ENCODE data around the gene PDGFA. TPM values are rescaled to one million over a fixed set of nuclear protein-coding genes. Genes with fewer than 3 reads are reported as not detected.

PDGFA gene
- total RNA-seq, 3 donors from 2014 or later (not counting 1 experiment from before 2014, with no cell fraction given) = 0.86 to 2.0 (median 1.5) TPM

- peak overlapping the region in 1 of 2 donors; percentile 94 for H3K27ac Mint-ChIP-seq
- DNase-seq (no peak), ATAC-seq (no peak)
- H3K36me3 Mint-ChIP-seq = no peaks in the 10 kb centered on the region
- WGBS (ENCODE audit: insufficient coverage) = 93% methylated on average over 17 of the region's 17 CpGs
- Histone ChIP-seq H3K36me3 (ENCODE audit: control insufficient read depth, insufficient read depth, low read length) (no peaks in the 10 kb centered on the region), H3K27me3 (ENCODE audit: control insufficient read depth, insufficient read depth, low read length) (no peaks in the 10 kb centered on the region), H3K27ac (ENCODE audit: low read length) (no peak overlapping the region), H3K9me3 (ENCODE audit: control insufficient read depth, insufficient read depth, low read length) (peaks cover 20% of the 10 kb centered on the region), H3K4me3 (ENCODE audit: low read length) (no peak overlapping the region), H3K4me1 (ENCODE audit: control insufficient read depth, insufficient read depth, low read length) (peaks cover 17% of the 10 kb centered on the region)
- H3K9me3 Mint-ChIP-seq = peaks cover 12 to 14% of the 10 kb centered on the region in 2 donors
- TF ChIP-seq CTCF (IDR thresholded peaks at IDR 0.05) = no peak
- H3K4me1 Mint-ChIP-seq = peaks cover 18 to 27% of the 10 kb centered on the region in 2 donors
- intact Hi-C loops (cut with micrococcal nuclease) = loop anchor here (5.0 kb wide), 1 partner anchor 136 kb away; no protein-coding TSS in a partner anchor
- no peak overlapping the region for H3K4me3 Mint-ChIP-seq
- H3K27me3 Mint-ChIP-seq (ENCODE audit: low read depth in 2 of 2) = no peaks in the 10 kb centered on the region
These were observed 53.8 kb downstream of the PDGFA start for GRCh38 chr7:465710-466400.

GRCh38 chr7:464454-465401 is 54.9 kb downstream of the PDGFA start:
- Mint-ChIP-seq H3K27ac (no peak overlapping the region), H3K27me3 (ENCODE audit: low read depth in 2 of 2) (no peaks in the 10 kb centered on the region), H3K4me3 (no peak overlapping the region), H3K4me1 (peaks cover 18 to 27% of the 10 kb centered on the region in 2 donors), H3K36me3 (no peaks in the 10 kb centered on the region), H3K9me3 (peaks cover 12 to 14% of the 10 kb centered on the region in 2 donors)
- peaks cover 20% of the 10 kb centered on the region for H3K9me3 ChIP-seq (ENCODE audit: control insufficient read depth, insufficient read depth, low read length)
- H3K4me1 ChIP-seq (ENCODE audit: control insufficient read depth, insufficient read depth, low read length) = peaks cover 15% of the 10 kb centered on the region
- TF ChIP-seq CTCF (IDR thresholded peaks at IDR 0.05) = no peak
- no peaks in the 10 kb centered on the region for H3K27me3 ChIP-seq (ENCODE audit: control insufficient read depth, insufficient read depth, low read length)
- intact Hi-C loops (cut with micrococcal nuclease) = loop anchor here (5.0 kb wide), 1 partner anchor 138 kb away; no protein-coding TSS in a partner anchor
- no peak overlapping the region for H3K4me3 ChIP-seq (ENCODE audit: low read length)
- ATAC-seq (no peak), DNase-seq (no peak)
- H3K27ac ChIP-seq (ENCODE audit: low read length) = no peak overlapping the region
- WGBS (ENCODE audit: insufficient coverage) = 83% methylated on average over 34 of the region's 34 CpGs
- H3K36me3 ChIP-seq (ENCODE audit: control insufficient read depth, insufficient read depth, low read length) = no peaks in the 10 kb centered on the region

GRCh38 chr7:463817-464453 is 55.7 kb downstream of the PDGFA start:
- Histone ChIP-seq H3K4me1 (ENCODE audit: control insufficient read depth, insufficient read depth, low read length) (peaks cover 8% of the 10 kb centered on the region), H3K27ac (ENCODE audit: low read length) (no peak overlapping the region), H3K27me3 (ENCODE audit: control insufficient read depth, insufficient read depth, low read length) (no peaks in the 10 kb centered on the region), H3K9me3 (ENCODE audit: control insufficient read depth, insufficient read depth, low read length) (peaks cover 20% of the 10 kb centered on the region), H3K4me3 (ENCODE audit: low read length) (no peak overlapping the region), H3K36me3 (ENCODE audit: control insufficient read depth, insufficient read depth, low read length) (no peaks in the 10 kb centered on the region)
- Mint-ChIP-seq H3K4me1 (peaks cover 14 to 20% of the 10 kb centered on the region in 2 donors), H3K27ac (no peak overlapping the region), H3K27me3 (ENCODE audit: low read depth in 2 of 2) (no peaks in the 10 kb centered on the region), H3K4me3 (no peak overlapping the region), H3K36me3 (no peaks in the 10 kb centered on the region), H3K9me3 (peaks cover 12 to 14% of the 10 kb centered on the region in 2 donors)
- no peak for TF ChIP-seq CTCF (IDR thresholded peaks at IDR 0.05)
- intact Hi-C loops (cut with micrococcal nuclease) = no loop called here
- no peak for DNase-seq
- 95% methylated on average over 34 of the region's 35 CpGs for WGBS (ENCODE audit: insufficient coverage)
- ATAC-seq = no peak
